Retinal pigment epithelial cell (primary cell): ENCODE results near the gene CTU2.

Experiments
- DNase-seq: peaks from one replicate; pipeline ENCODE4 v3.0.0-alpha.2; 2010; ENCODE audit warnings: low read depth
- H3K4me3 ChIP-seq: 2 replicates; pipeline ENCODE4 v1.5.1; 2011; ENCODE audit warnings: mild to moderate bottlenecking, low read length, control low read depth, moderate library complexity
- CTCF ChIP-seq: conservative IDR thresholded peaks from 2 replicates; pipeline ENCODE4 v1.5.1; 2011; ENCODE audit warnings: low read depth, low read length, control low read depth, inconsistent platforms

The CTU2 gene

GRCh38 chr16:88753602-88754001, 47.3 kb downstream of the CTU2 start:
- DNase-seq = no peak
- TF ChIP-seq CTCF = no peak
- no peak overlapping the region for H3K4me3 ChIP-seq

GRCh38 chr16:88754109-88754911, 48.0 kb downstream of the CTU2 start:
- H3K4me3 ChIP-seq = no peak overlapping the region
- DNase-seq = no peak
- no peak for TF ChIP-seq CTCF

- H3K4me3 ChIP-seq = no peak overlapping the region
- no peak for DNase-seq
- peak; percentile 48 for TF ChIP-seq CTCF
Measured at GRCh38 chr16:88754912-88755744, 48.8 kb downstream of the CTU2 start.

GRCh38 chr16:88755745-88756443, 49.6 kb downstream of the CTU2 start:
- no peak for TF ChIP-seq CTCF
- no peak overlapping the region for H3K4me3 ChIP-seq

GRCh38 chr16:88758227-88758943, 52.1 kb downstream of the CTU2 start:
- no peak for DNase-seq
- no peak for TF ChIP-seq CTCF
- no peak overlapping the region for H3K4me3 ChIP-seq

More at GRCh38 chr16:88755745-88756443, 49.6 kb downstream of the CTU2 start:
- DNase-seq = no peak

GRCh38 chr16:88758944-88759244, 52.6 kb downstream of the CTU2 start:
- no peak overlapping the region for H3K4me3 ChIP-seq
- TF ChIP-seq CTCF = no peak
- no peak for DNase-seq
